Stimulated activated CD8-positive, alpha-beta memory T cell treated with anti-CD3 and anti-CD28 coated beads, Interleukin-7, amount 100 ng/mL, for 48 hours (primary cell): ENCODE measurements around the gene LGALS7B.
"Not testable (repeated sequence)": the region's sequence is repeated elsewhere in the genome, so short reads cannot be mapped to it uniquely, and the experiment has no call there.

Source experiments
- DNase-seq, 2 donors: peaks; one replicate each; pipeline ENCODE4 v3.0.0-alpha.2; 2020; ENCODE audit warnings: low read depth in 1 of 2; ENCODE audit errors: extremely low read depth in 1 of 2

LGALS7B gene

GRCh38 chr19:38816131-38816750 is 27.2 kb downstream of the LGALS7B start:
- DNase-seq, result no peak

- no peak for DNase-seq
These were observed 28.1 kb downstream of the LGALS7B start for GRCh38 chr19:38817081-38817480.

DNA sequence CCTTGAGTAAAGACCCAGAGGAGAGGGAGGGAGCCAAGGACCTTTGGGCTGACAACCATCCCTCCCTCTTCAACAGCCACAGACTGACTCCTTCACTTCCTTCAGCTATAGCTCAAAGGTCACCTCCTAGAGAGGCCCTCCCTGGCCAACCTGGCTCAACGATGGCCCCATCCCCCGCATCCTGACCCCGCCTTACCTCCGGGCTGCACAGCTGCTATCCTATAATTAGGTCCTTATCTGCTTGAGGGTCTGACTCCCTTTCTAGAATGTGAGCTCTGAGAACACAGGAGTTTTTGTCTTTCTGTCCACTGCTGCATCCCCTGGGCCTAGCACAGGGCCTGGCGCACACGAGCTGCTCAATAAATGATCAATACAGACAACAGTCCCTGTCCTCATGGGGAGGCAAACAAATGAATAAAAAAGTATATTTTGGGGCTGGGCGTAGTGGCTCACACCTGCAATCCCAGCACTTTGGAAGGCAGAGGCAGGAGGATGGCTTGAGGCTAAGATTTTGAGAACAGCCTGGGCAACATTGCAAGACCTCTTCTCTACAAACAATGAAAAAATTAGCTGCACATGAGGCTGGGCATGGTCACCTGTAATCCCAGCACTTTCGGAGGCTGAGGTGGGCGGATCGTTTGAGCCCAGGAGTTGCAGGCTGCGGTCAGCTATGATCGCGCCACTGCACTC is 30.4 kb downstream of the LGALS7B start:
- no peak for DNase-seq

GRCh38 chr19:38821230-38821825 is 32.3 kb downstream of the LGALS7B start:
- not testable (repeated sequence) for DNase-seq

DNA sequence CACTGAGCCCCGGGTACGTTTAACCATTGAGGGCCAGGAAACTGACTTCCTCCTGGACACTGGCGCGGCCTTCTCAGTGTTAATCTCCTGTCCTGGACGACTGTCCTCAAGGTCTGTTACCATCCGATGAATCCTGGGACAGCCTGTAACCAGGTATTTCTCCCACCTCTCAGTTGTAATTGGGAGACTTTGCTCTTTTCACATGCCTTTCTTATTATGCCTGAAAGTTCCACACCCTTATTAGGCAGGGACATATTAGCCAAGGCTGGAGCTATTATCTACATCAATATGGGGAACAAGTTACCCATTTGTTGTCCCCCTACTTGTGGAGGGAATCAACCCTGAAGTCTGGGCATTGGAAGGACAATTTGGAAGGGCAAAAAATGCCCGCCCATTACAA is 36.9 kb downstream of the LGALS7B start:
- DNase-seq, result not testable (repeated sequence)

- DNase-seq, result no peak
These were observed 38.0 kb downstream of the LGALS7B start for GRCh38 chr19:38826856-38827551.

GRCh38 chr19:38829203-38829602 is 40.2 kb downstream of the LGALS7B start:
- not testable (repeated sequence) for DNase-seq

GRCh38 chr19:38830039-38830733 is 41.2 kb downstream of the LGALS7B start:
- DNase-seq, result no peak

GRCh38 chr19:38831142-38831605 is 42.2 kb downstream of the LGALS7B start:
- DNase-seq, result peak in 1 of 2 donors; percentile 25

- DNase-seq, result no peak
These were observed 44.1 kb downstream of the LGALS7B start for GRCh38 chr19:38833092-38833425.

DNA sequence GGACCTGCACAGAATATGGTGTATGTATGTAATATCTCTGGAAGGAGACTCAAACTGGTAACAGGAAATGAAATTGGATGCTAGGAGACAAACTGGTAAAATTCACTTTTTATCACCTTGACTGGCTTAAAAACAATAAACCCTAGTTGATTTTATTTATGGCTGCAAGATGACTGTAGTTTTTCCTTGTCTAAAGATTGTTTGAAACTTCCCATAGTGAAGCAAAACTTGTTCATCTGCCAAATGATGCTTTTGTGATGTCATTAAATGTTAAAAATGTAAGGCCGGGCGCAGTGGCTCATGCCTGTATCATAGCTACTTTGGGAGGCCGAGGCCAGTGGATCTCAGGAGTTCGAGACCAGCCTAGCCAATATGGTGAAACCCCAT is 45.1 kb downstream of the LGALS7B start:
- no peak for DNase-seq

GRCh38 chr19:38834590-38834989 is 45.6 kb downstream of the LGALS7B start:
- no peak for DNase-seq

- DNase-seq, result no peak
These were observed 47.4 kb downstream of the LGALS7B start for GRCh38 chr19:38836159-38836982.

GRCh38 chr19:38836983-38837626 is 48.1 kb downstream of the LGALS7B start:
- DNase-seq, result no peak

GRCh38 chr19:38837656-38838121 is 48.7 kb downstream of the LGALS7B start:
- DNase-seq, result no peak

GRCh38 chr19:38838208-38838985 is 49.4 kb downstream of the LGALS7B start:
- DNase-seq, result peak in 1 of 2 donors; percentile 76

- DNase-seq, result no peak
These were observed 50.2 kb downstream of the LGALS7B start for GRCh38 chr19:38838986-38839761.
